NCI-H1694 (cell line): Measurements from ENCODE around the gene PLEKHA7.
A peak's percentile ranks its signal among the peaks of the same experiment; 100 is the strongest.
"Not testable (repeated sequence)": the region's sequence is repeated elsewhere in the genome, so short reads cannot be mapped to it uniquely, and the experiment has no call there.

ENCODE experiments used
- DNase-seq: peaks from one replicate; lab custom pipeline; 2025; lab: John Stamatoyannopoulos, UW

PLEKHA7 gene

DNA sequence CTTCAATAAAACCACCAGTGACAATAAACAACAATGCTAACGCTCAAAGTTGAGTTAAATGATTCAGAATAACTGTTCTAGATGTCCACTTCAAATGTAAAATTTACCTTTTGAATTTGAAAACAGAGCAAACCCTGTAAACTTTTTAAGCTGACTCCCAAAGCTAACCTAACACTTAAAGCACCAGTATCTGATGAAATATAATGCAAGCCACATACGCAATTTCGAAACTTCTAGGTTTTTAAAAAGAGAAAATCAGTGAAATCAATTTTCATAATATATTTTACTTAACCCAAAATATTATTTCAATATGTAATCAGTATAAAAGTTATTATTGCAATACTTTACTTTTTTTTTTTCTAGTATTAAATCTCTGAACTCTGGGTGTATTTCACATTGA lies 71.3 kb downstream of the PLEKHA7 start:
- no peak for DNase-seq

- DNase-seq, result no peak
These were observed 71.9 kb downstream of the PLEKHA7 start for GRCh38 chr11:16942342-16942741.

- no peak for DNase-seq
These were observed 72.3 kb downstream of the PLEKHA7 start for GRCh38 chr11:16941935-16942334.

GRCh38 chr11:16938061-16938460 lies 76.2 kb downstream of the PLEKHA7 start:
- no peak for DNase-seq

DNA sequence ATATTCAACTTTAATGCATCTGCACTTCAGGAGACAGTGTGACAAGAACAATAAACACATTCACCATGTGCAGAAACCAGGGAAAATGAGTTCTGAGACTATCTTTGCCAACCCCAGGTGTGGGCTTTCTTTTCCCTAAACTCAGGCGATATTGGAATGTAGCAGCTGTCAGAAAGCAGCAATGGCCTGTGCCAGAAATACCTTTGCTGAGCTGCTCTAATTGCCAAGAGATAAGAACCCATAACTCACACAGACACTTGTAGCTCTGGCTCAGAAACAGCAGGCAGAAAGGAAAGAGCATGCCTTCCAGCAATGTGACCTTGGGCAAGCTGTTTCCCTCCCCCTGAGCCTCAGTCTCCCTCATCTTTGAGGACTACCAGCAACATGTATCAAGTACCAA lies 77.6 kb downstream of the PLEKHA7 start:
- DNase-seq, result no peak

DNA sequence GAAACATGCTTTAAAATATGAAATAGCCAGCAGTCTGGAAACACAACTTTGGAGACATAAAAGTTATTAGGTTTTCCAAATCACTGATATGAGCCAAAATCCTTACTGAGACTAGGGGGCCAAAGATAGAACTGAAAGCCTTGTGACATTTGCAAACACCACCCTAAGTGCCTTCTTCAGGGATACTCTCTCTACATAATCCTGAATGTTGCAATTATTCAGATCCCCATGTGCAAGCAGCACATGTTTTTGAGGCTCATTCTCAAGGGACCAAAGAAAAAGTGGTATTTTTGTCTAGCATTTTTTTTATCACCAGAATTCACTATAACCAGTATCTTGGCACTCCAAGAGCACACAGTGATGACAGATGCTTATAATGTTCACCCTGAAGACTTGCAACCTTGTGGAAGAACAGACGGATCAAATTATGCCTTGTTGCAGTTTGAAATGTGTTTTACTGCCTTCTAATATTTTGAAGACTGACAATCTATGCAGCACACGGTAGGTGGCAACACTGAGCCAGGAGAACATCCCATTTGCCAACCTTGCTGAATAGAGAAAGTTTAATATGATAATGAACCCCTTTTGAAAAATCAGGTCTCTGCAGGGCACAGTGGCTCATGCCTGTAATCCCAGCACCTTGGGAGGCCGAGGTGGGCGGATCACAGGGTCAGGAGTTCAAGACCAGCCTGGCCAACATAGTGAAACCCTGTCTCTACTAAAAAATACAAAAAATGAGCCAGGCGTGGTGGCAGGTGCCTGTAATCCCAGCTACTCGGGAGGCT lies 78.5 kb downstream of the PLEKHA7 start:
- peak; percentile 8 for DNase-seq

DNA sequence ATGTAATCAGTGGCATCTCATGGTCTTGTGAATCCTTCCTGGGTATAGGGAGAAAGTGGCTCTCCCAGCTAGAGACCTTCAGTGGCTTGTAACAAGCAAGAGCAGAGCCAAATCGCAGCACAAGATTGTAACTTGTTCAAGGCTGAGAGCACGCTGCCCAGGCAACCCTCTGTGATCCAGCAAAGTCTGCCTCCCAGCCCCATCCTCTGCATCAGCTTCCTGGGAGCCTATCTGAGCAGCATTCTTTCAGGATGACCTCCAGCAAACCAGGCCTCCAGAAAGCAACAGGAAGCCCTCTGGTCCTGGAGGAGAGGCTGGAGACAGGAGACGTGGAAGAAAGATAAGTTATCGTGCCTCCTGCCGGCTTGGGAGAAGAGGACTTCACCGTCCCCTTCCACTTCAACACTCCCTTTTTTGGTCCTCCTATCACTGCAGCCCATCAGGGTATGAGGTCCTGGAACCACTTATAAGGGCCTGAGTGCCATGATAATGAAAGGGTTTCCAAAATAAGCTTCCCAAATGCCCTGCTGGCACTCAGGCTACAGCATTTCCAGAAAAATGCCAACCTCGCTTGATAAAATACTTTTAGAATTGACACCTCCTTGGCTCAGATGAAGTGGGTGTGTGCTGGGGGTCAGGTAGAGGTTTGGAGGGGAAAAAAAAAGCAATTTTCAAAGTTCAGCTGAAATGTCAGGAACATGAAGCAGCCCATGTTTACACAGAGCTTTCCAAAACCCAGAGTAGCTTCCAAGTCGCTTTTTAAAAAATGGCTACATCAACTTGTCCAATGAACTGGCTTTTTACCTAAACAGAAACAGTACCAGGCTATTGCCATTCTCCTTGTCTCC lies 80.2 kb downstream of the PLEKHA7 start:
- DNase-seq, result no peak

DNA sequence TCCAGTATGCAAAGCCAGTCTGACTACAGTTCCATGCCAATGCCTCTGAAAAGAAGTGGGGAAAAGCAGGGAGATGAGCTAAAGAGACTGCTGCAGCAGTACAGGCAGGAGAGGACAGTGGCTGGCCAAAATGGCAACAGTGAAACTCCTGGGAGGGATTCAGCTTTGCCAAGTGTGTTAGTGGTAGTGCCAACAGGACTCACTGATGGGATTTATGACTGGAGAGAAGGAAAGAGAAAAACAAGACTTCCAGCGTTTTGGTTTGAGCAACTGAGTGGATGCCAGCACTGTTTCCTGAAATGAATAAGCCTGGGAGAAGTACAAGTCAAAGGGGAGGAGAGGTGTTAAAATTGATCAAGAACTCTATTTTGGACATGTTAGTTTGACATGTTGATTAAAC lies 80.9 kb downstream of the PLEKHA7 start:
- DNase-seq, result no peak

DNA sequence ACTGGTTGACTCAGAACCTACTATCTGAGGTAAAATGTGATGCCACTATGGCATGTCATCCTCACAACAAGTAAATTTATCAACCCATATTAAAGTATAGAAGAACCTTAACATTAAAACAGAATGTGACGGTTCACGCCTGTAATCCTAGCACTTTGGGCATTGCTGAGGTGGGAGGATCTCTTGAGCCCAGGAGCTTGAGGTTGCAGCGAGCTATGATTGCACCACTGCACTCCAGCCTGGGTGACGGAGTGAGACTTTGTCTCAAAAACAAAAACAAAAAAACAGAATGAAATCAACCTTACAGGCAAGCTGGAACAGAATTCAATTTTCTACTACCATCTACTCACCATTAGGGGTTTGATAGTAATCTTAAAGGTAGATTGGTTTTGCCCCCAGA lies 86.2 kb downstream of the PLEKHA7 start:
- no peak for DNase-seq

- DNase-seq, result no peak
These were observed 87.2 kb downstream of the PLEKHA7 start for GRCh38 chr11:16926883-16927626.

- no peak for DNase-seq
These were observed 88.6 kb downstream of the PLEKHA7 start for GRCh38 chr11:16925561-16926065.

DNA sequence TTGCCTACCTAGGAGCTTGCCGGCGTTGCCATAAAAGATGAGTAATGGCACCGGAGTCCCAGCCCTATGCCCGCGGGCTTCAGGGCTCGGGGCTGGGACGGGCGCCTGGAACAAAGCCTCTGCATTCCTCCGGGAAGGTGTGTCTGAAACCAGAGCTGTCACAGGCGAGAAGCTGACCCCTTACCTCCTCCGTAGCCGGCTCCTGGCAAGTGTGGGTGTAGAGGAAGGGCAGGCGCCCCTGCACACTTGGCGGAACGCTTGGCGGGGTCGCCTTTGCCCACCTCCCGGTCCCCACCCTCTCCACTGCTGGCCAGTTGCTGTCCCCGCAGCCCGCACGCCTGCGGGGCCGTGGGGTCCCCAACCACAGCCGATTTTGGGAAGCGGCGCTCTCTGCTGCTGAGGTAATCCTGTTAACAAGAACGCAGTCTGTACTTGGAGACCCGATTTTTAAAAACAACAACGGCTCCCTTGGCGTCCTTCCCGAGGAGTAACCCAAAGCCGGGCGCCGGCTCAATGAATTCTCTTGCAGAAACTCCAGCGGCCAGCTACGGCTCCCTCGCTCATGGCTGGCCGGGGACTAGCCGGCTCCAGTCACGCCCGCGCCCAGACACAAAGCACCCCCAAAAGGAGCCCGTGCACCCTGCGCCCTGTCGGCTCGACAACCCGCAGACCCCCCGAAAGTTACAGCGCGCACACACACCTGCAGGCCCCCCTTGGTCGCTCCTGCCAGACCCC lies 89.2 kb downstream of the PLEKHA7 start:
- no peak for DNase-seq

GRCh38 chr11:16924462-16924825 lies 89.8 kb downstream of the PLEKHA7 start:
- DNase-seq, result no peak

GRCh38 chr11:16923987-16924386 lies 90.2 kb downstream of the PLEKHA7 start:
- DNase-seq, result no peak

GRCh38 chr11:16921668-16922067 lies 92.5 kb downstream of the PLEKHA7 start:
- DNase-seq, result no peak

DNA sequence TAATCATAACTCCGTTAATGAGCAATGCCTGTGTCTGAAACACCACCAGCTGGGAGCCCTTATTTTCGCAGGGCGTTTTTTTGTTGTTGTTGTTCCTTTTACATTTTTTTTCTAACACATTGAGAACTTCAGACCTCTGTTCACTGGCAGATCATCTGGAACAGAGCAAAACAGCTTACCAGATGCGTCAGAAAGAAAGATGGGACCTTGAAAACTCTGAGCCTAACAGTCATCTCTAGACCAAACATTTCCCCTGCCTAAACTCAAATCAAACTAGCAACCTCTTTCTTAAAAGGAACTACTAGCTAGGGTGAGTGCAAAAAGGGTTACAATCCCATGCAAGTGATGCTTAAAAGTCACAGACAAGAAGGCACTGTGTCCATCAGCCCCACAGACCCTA lies 93.2 kb downstream of the PLEKHA7 start:
- DNase-seq, result no peak

GRCh38 chr11:16920559-16920958 lies 93.7 kb downstream of the PLEKHA7 start:
- DNase-seq, result no peak

GRCh38 chr11:16918543-16919182 lies 95.6 kb downstream of the PLEKHA7 start:
- not testable (repeated sequence) for DNase-seq

- DNase-seq, result no peak
These were observed 96.3 kb downstream of the PLEKHA7 start for GRCh38 chr11:16917941-16918340.

GRCh38 chr11:16912692-16913111 lies 101.5 kb downstream of the PLEKHA7 start:
- DNase-seq, result no peak

GRCh38 chr11:16911658-16912057 lies 102.6 kb downstream of the PLEKHA7 start:
- no peak for DNase-seq
